Activated T-cell treated with anti-CD3 and anti-CD28 coated beads for 48 hours (primary cell): Measurements from ENCODE around the gene SLC29A1.
"Not testable (repeated sequence)": the region's sequence is repeated elsewhere in the genome, so short reads cannot be mapped to it uniquely, and the experiment has no call there.

Source experiments
- DNase-seq: peaks from one replicate; pipeline ENCODE4 v3.0.0-alpha.2; 2020; ENCODE audit warnings: low read depth

The SLC29A1 gene

GRCh38 chr6:44194326-44194725 is 29.1 kb upstream of the SLC29A1 start:
- DNase-seq, result no peak

- not testable (repeated sequence) for DNase-seq
Observed at GRCh38 chr6:44196351-44196750, 27.0 kb upstream of the SLC29A1 start.

GRCh38 chr6:44198684-44199083 is 24.7 kb upstream of the SLC29A1 start:
- no peak for DNase-seq

GRCh38 chr6:44199883-44200282 is 23.5 kb upstream of the SLC29A1 start:
- DNase-seq, result no peak

- no peak for DNase-seq
Observed at GRCh38 chr6:44201200-44201599, 22.2 kb upstream of the SLC29A1 start.

- DNase-seq, result no peak
Observed at GRCh38 chr6:44201638-44202303, 21.6 kb upstream of the SLC29A1 start.

- DNase-seq, result no peak
Observed at GRCh38 chr6:44202332-44202971, 20.9 kb upstream of the SLC29A1 start.

GRCh38 chr6:44202972-44203750 is 20.2 kb upstream of the SLC29A1 start:
- DNase-seq, result no peak

- DNase-seq, result no peak
Observed at GRCh38 chr6:44203955-44204354, 19.4 kb upstream of the SLC29A1 start.

GRCh38 chr6:44207966-44208365 is 15.4 kb upstream of the SLC29A1 start:
- no peak for DNase-seq

- DNase-seq, result no peak
Observed at GRCh38 chr6:44211284-44211683, 12.1 kb upstream of the SLC29A1 start.

GRCh38 chr6:44214307-44214706 is 9.1 kb upstream of the SLC29A1 start:
- DNase-seq, result no peak

- no peak for DNase-seq
Observed at GRCh38 chr6:44216677-44217331, 6.6 kb upstream of the SLC29A1 start, which contains the start of gene MYMX. TSS of gene MYMX (plus strand) at chr6:44216926. CDS start at chr6:44217472, 546 bp downstream.

GRCh38 chr6:44217332-44218143 is 5.9 kb upstream of the SLC29A1 start:
- DNase-seq, result no peak

GRCh38 chr6:44219053-44219814 is 4.2 kb upstream of the SLC29A1 start:
- peak; percentile 22 for DNase-seq

GRCh38 chr6:44219815-44220784 is 3.3 kb upstream of the SLC29A1 start:
- no peak for DNase-seq

- DNase-seq, result no peak
Observed at GRCh38 chr6:44220913-44221290, 2.5 kb upstream of the SLC29A1 start.

GRCh38 chr6:44221291-44221960 is 2.0 kb upstream of the SLC29A1 start:
- DNase-seq, result peak; percentile 75

- no peak for DNase-seq
Observed at GRCh38 chr6:44221961-44222335, 1.4 kb upstream of the SLC29A1 start.
